HG02678 (cell line): ENCODE results near the gene ADD2.

ENCODE experiments used
- ATAC-seq: cut with Tn5 transposase; IDR thresholded peaks from one replicate; pipeline ENCODE4 v1.9.1; 2021; ENCODE audit warnings: mild to moderate bottlenecking, moderate library complexity; ENCODE audit not compliant: unreplicated experiment

ADD2 gene

GRCh38 chr2:70705160-70705850 lies 62.7 kb downstream of the ADD2 start:
- ATAC-seq: no peak

- no peak for ATAC-seq
Observed at GRCh38 chr2:70703900-70704549, 64.0 kb downstream of the ADD2 start.

DNA sequence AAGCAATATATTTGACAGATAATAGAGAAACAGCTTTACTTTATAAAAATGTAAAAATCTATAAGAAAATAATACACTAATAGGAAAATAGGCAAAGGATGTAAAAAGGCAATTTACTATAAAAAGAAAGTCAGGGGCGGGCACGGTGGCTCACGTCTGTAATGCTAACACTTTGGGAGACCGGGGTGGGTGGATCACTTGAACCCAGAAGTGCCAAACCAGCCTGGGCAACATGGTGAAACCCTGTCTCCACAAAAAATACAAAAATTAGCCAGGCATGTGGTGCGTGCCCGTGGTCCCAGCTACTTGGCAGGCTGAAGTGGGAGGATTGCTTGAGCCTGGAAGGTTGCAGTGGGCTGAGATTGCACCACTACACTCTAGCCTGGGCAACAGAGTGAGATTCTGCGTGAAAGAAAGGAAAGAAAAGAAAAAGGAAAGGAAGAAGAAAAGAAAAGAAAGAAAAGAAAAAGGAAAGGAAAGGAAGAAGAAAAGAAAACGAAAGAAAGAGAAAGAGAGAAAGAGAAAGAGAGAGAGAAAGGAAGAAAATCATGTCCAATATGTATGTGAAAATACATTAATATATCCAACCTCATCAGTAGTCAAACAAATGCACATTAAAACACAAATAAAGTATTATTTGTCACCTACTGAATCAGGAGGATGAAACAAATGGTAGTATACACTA lies 65.1 kb downstream of the ADD2 start:
- no peak for ATAC-seq

- ATAC-seq: no peak
Observed at GRCh38 chr2:70698847-70699246, 69.2 kb downstream of the ADD2 start.

DNA sequence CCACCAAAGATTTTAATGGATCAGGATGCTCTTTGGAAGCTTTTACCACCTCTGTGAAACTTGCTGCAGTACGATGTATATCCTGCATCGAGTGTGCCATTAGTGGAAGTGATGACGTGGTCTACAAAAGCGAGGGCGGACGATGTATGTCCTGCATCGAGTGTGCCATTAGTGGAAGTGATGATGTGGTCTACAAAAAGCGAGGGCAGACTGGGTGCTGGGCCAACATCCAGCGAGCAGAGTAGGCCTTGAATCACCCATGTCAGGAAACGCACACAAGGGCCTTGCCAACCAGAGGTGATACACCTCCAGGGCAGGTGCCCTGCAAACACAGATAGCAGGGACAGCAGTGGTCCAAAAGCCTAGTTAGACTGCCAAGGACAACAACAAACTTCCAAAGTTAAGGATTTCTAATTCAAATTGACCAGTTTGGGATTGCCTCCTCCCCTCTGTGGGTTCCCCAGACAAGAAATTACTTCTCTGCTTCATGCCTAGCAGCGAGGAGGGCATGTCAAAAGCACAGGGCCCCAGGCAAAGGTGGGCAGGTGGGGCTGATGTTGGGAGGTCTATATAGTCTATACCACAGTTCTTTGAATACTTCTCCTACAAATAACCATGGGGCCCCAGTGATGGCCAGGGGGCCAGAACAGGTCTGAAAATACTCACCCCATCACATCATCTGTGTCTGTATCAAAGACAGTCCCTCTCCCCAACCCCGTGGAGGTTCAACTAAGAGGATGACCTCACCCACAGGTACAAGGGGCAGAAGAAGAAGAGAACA lies 70.2 kb downstream of the ADD2 start:
- no peak for ATAC-seq

GRCh38 chr2:70696142-70696541 lies 71.9 kb downstream of the ADD2 start:
- no peak for ATAC-seq

- ATAC-seq: no peak
Observed at GRCh38 chr2:70692256-70692655, 75.7 kb downstream of the ADD2 start.

DNA sequence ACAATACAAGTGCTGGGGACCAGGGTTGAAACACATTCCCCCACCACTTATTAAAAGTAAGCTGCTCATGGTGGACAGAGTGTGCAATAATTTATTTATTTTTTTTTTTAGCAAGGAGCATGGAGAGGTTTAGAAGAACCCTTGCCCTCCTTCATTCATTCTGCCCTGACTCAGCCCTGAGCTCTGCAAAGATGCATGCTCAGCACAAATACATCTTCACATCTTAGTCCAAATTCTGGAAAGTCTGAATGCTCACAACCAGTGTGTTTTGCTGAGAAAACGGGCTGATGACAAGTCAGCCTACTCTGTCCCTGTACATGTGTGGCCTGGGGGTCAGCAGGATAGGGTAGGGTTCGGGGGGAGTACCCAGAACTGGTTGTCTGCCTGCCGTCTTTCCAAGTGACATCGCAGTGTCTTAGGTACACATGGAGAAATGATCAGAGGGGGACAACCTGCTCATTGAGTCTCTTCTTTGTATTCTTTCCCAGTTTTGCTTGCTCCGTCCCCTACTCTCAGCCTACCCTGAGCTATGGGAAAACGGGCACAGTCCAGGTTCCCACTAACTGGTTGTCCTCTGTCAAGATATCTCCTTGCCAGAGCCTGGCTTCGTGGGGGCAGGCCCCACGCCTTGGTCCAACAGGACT lies 76.4 kb downstream of the ADD2 start:
- no peak for ATAC-seq

DNA sequence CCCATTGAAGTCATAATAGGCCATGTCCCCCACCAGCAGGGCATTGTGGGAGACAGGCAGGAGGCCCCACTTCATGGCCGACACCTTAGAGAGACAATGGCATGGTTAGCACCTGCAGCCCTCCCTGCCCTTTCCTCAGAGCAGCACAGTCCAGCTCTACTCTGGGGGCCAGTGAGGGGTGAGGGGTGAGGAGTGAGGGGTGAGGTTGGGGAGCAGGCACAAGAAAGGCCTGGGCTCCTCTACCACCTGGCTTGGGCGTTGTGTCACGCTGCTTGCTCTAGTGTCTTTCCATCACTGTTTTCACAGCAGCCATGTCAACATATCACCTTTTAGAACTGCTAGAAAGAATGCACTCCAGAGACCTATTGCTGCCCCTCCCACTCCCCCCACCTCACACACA lies 77.2 kb downstream of the ADD2 start:
- ATAC-seq: no peak

GRCh38 chr2:70688427-70688826 lies 79.6 kb downstream of the ADD2 start:
- no peak for ATAC-seq

DNA sequence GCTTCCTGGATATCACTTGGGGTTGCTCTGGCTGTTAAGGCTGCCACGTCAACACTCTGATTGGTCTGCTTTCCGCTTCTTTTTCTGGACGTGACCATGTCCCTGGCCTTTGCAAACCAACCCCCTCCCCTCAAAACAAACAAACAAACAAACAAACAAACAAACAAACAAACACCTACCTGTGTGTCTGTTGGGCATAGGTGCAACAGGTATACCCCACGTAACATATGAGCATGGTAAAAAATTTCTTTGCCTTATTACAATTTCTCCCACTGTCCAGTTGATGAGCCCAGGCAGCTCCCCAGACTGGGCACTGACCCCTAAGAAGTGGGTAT lies 80.6 kb downstream of the ADD2 start:
- no peak for ATAC-seq

DNA sequence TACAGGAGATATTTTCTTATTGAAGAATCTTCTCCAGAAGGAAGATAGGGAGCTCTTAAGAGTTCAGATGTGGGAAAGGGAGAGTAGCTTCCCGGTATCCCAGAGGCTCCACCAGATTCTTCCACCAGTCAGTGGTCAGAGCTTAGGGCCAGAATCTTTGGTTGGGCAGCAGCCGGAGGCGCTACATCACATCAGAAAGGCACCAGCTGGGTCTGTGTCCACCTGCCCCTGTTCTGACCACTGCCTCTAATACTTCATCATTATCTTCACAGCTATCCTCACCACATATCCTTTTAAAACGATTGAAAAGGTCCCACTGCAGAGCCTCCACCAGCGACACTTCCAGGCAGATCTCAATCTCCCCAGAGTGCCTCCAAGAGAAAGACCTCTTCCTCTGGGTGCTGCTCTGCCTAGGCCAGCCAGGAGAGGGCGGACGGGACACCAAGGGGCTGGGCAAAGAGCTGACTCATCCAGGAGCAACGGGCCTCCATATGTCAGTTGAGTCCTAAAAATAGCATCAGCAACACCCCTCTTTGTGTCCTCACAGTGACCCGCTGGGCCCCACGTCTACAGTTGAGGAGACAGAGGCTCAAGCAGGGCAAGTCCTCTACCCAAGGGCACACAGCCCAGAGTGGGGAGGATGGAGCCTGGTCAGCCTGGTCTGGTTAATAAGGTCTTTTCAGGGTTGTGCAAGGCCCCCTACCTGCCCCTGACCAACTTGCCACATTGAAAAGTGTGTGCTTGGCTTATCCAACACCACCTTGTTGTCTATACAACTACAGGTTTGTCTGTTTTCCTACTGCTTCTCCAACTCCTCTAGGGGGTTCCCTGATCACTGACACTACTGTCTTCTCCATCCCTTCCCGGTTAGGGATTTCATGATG lies 81.2 kb downstream of the ADD2 start:
- ATAC-seq: no peak

GRCh38 chr2:70685771-70686171 lies 82.2 kb downstream of the ADD2 start:
- ATAC-seq: no peak

GRCh38 chr2:70684846-70685622 lies 83.0 kb downstream of the ADD2 start:
- ATAC-seq: no peak

DNA sequence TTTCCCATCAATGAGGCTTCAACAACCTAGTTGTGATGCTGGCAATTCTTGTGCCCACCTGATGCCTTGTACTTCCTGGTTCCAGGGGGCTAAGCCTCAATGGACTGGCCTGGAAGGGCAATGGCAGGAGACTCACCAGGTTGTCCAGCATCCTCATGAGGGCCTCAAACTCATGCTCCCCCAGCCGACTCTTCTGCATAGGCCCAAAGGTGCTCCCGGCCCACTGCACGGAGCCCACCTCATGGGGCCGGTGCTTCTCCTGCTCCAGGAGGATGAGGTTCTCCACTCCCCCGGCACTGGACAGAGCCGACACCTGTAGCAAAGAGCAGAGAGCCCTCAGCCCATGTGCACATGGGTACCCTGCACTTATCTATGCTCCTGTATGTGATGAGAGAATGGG lies 84.5 kb downstream of the ADD2 start:
- no peak for ATAC-seq

DNA sequence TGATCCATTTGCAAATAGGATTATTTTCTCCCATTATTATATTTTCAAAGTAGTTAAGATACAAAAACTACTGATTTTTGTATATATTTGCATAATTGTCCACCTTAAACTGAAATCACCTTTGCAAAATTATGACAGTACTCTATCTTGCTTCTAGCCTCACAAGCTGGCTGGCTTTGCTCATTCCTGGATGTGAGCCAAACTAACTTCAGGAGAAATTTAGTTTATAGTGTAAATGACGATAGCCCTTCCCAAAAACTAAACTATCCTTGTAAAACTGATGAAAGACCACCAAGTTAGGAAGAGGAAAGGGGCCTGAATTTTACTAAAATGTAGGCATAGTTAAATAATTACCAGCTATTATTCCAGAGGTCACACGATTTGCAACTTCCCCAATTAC lies 87.3 kb downstream of the ADD2 start:
- ATAC-seq: no peak

- ATAC-seq: no peak
Observed at GRCh38 chr2:70679259-70679658, 88.7 kb downstream of the ADD2 start.

DNA sequence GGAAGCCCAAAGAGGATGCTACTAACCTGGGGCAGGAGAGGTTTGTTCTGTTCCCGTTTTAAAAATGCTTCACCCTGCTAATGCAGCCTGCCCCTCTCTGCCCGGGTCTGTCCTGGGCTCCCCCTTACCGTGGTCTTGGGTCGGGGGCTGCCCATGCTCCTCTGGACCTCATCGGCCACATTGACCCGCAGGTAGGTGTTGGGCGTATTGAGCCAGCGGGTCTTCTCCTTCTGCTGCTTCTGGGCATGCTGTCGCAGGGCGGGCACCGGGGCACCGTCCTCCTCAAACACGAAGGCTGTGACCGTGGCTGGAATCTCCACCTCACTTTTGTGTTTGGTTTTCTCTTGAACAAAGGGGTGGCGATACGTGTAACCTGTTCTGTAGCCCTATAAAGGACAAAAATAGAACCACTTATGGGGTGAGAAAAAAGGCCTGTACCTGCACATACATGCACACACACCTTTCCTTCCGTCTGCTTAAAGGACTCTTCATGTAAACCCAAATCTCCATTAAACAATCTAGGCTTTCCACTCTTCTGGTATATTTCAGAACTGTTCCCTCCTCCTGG lies 89.3 kb downstream of the ADD2 start:
- no peak for ATAC-seq
